Keratinocyte (primary cell): ENCODE data around the gene LYPD5. TPM values are rescaled to one million over a fixed set of nuclear protein-coding genes. Genes with fewer than 3 reads are reported as not detected.
"Not testable (repeated sequence)": the region's sequence is repeated elsewhere in the genome, so short reads cannot be mapped to it uniquely, and the experiment has no call there.

ENCODE experiments used
- DNase-seq: peaks from one replicate; pipeline ENCODE4 v3.0.0-alpha.2; 2011; ENCODE audit warnings: low read depth, missing footprints, low spot score
- FAIRE-seq: peaks from 2 replicates; lab custom pipeline; 2011; peaks lifted over from hg19 to GRCh38; lab: Jason Lieb, UNC
- H2AFZ ChIP-seq: 2 replicates; pipeline ENCODE4 v1.6.0; 2012; ENCODE audit warnings: low read length, control low read depth, inconsistent platforms; ENCODE audit not compliant: control insufficient read depth
- H3K27ac ChIP-seq: 2 replicates; pipeline ENCODE4 v1.5.1; 2011; ENCODE audit warnings: low read length; ENCODE audit not compliant: control insufficient read depth, insufficient read depth
- H3K27me3 ChIP-seq: 3 replicates; pipeline ENCODE4 v1.6.0; 2011; ENCODE audit warnings: low read length; ENCODE audit not compliant: control insufficient read depth, insufficient read depth; ENCODE audit errors: extremely low read depth
- H3K36me3 ChIP-seq, 2 experiments: 2 replicates in 1 of 2; 3 replicates in 1 of 2; pipeline ENCODE4 v1.5.1; 2011; ENCODE audit warnings: low read length in 2 of 2, mild to moderate bottlenecking in 1 of 2; ENCODE audit not compliant: control insufficient read depth in 2 of 2, insufficient read depth in 2 of 2; ENCODE audit errors: extremely low read depth in 1 of 2
- H3K4me1 ChIP-seq: 3 replicates; pipeline ENCODE4 v1.5.1; 2011; ENCODE audit warnings: low read length; ENCODE audit not compliant: control insufficient read depth, insufficient read depth; ENCODE audit errors: extremely low read depth
- H3K4me2 ChIP-seq: 3 replicates; pipeline ENCODE4 v1.6.0; 2011; ENCODE audit warnings: low read depth, low read length; ENCODE audit not compliant: control insufficient read depth, insufficient read depth; ENCODE audit errors: extremely low read depth
- H3K4me3 ChIP-seq, 3 experiments: fragments of 200-600 bp in 1 of 3; sonication (generic) in 1 of 3; 2 replicates in 2 of 3; 3 replicates in 1 of 3; pipeline ENCODE4 v1.5.1; 2011 to 2016; ENCODE audit warnings: low read length in 3 of 3, mild to moderate bottlenecking in 3 of 3, control low read depth in 2 of 3, inconsistent platforms in 1 of 3, low read depth in 1 of 3, mixed read lengths in 1 of 3, mixed run types in 1 of 3, moderate library complexity in 1 of 3; ENCODE audit not compliant: control insufficient read depth in 2 of 3, insufficient read depth in 2 of 3; ENCODE audit errors: extremely low read depth in 1 of 3
- H3K79me2 ChIP-seq: 2 replicates; pipeline ENCODE4 v1.6.0; 2012; ENCODE audit warnings: low read length; ENCODE audit not compliant: control insufficient read depth, insufficient read depth
- H3K9ac ChIP-seq: 3 replicates; pipeline ENCODE4 v1.6.0; 2011; ENCODE audit warnings: low read length; ENCODE audit not compliant: control insufficient read depth, insufficient read depth; ENCODE audit errors: extremely low read depth
- H3K9me1 ChIP-seq: 3 replicates; pipeline ENCODE4 v1.6.0; 2011; ENCODE audit warnings: low read length; ENCODE audit not compliant: control insufficient read depth, insufficient read depth; ENCODE audit errors: extremely low read depth
- H3K9me3 ChIP-seq: 2 replicates; pipeline ENCODE4 v1.5.1; 2012; ENCODE audit warnings: low read depth, low read length; ENCODE audit not compliant: control insufficient read depth
- H4K20me1 ChIP-seq: 3 replicates; pipeline ENCODE4 v1.6.0; 2011; ENCODE audit warnings: low read length; ENCODE audit not compliant: control insufficient read depth, insufficient read depth; ENCODE audit errors: extremely low read depth
- CTCF ChIP-seq, 3 experiments: IDR thresholded peaks in 1 of 3; conservative IDR thresholded peaks in 1 of 3; optimal IDR thresholded peaks in 1 of 3; 2 replicates in 2 of 3; 3 replicates in 1 of 3; pipeline versions ENCODE3 to v1.5.1; 2011; ENCODE audit warnings: low read length in 3 of 3, mild to moderate bottlenecking in 3 of 3, moderate library complexity in 2 of 3, control low read depth in 1 of 3, inconsistent platforms in 1 of 3; ENCODE audit not compliant: insufficient read depth in 2 of 3; ENCODE audit errors: extremely low read depth in 1 of 3
- EZH2 ChIP-seq: IDR thresholded peaks from one replicate; pipeline ENCODE4 v1.6.1; 2012; ENCODE audit warnings: inconsistent platforms, mild to moderate bottlenecking, low read length, moderate library complexity
- dilution Hi-C: fragments of 300-500 bp; cut with MboI; formaldehyde crosslinking; loops from one replicate; pipeline ENCODE4 v1.7.0; 2020; ENCODE audit warnings: low sequenced_read_pairs; ENCODE audit not compliant: extremely low pct_ligation_motif_present
- polyA plus RNA-seq, 5 experiments: library from polyadenylated mRNA; depleted of rRNA in 3 of 5; stranded (reverse) in 3 of 5; stranded (forward) in 1 of 5; unstranded in 1 of 5; fragments of >200 nt; gene quantifications; 1 replicate in 1 of 5; 2 replicates in 3 of 5; 3 replicates in 1 of 5; pipeline versions ENCODE4 v1.2.1 to v1.2.3, GENCODE V29; 2011 to 2012; ENCODE audit warnings: missing spikeins in 2 of 5, low read depth in 1 of 5, low replicate concordance in 1 of 5

Gene LYPD5
- polyA plus RNA-seq, 1 donor (not counting 4 experiments of a cell fraction or from before 2014, with no cell fraction given): 4.2 TPM

- no peak overlapping the region for H3K9ac ChIP-seq
- H3K9me1 ChIP-seq: no peaks in the 10 kb centered on the region
- no peak for TF ChIP-seq EZH2
- no peak for TF ChIP-seq CTCF (optimal IDR thresholded peaks at IDR 0.05 in 1 of 3, IDR thresholded peaks at IDR 0.05 in 1 of 3, conservative IDR thresholded peaks at IDR 0.05 in 1 of 3; ENCODE audit: extremely low read depth in 1 of 3, insufficient read depth in 2 of 3, low read length in 3 of 3)
- no peak overlapping the region for H3K4me2 ChIP-seq
- DNase-seq (no peak), FAIRE-seq (peak; percentile 36)
- no peaks in the 10 kb centered on the region for H3K4me1 ChIP-seq
- H4K20me1 ChIP-seq: no peaks in the 10 kb centered on the region
- H3K27ac ChIP-seq: no peak overlapping the region
- dilution Hi-C loops: no loop called here
- H3K27me3 ChIP-seq: no peaks in the 10 kb centered on the region
- no peaks in the 10 kb centered on the region for H3K79me2 ChIP-seq
- H3K4me3 ChIP-seq: no peak overlapping the region
- H3K9me3 ChIP-seq: peaks cover 37% of the 10 kb centered on the region
- H2AFZ ChIP-seq: no peak overlapping the region
- peaks cover 26 to 49% of the 10 kb centered on the region in 2 experiments for H3K36me3 ChIP-seq
These were observed 36.9 kb upstream of the LYPD5 start for GRCh38 chr19:43839139-43839538.

GRCh38 chr19:43826787-43827754, 24.8 kb upstream of the LYPD5 start, which contains the start of gene ZNF283:
TSS of gene ZNF283 (plus strand) at chr19:43827321. CDS start at chr19:43833505, 6,184 bp downstream.
- H3K79me2 ChIP-seq: peaks cover 6% of the 10 kb centered on the region
- H3K4me1 ChIP-seq: peaks cover 3% of the 10 kb centered on the region
- peaks cover 2 to 12% of the 10 kb centered on the region in 2 experiments for H3K36me3 ChIP-seq
- dilution Hi-C loops: no loop called here
- H3K4me2 ChIP-seq: peak within 1 kb of the TSS; percentile 95
- peak within 1 kb of the TSS; percentile 55 for H3K27ac ChIP-seq
- TF ChIP-seq EZH2 (no peak), CTCF (optimal IDR thresholded peaks at IDR 0.05 in 1 of 3, IDR thresholded peaks at IDR 0.05 in 1 of 3, conservative IDR thresholded peaks at IDR 0.05 in 1 of 3; ENCODE audit: extremely low read depth in 1 of 3, insufficient read depth in 2 of 3, low read length in 3 of 3) (no peak)
- no peaks in the 10 kb centered on the region for H3K27me3 ChIP-seq
- H3K4me3 ChIP-seq: peak within 1 kb of the TSS; percentile 68 to 80 (median 72)
- H3K9ac ChIP-seq: peak within 1 kb of the TSS; percentile 77
- no peaks in the 10 kb centered on the region for H3K9me1 ChIP-seq
- no peaks in the 10 kb centered on the region for H3K9me3 ChIP-seq
- peak within 1 kb of the TSS; percentile 93 for H2AFZ ChIP-seq
- H4K20me1 ChIP-seq: no peaks in the 10 kb centered on the region
- peak; percentile 59 for DNase-seq
- FAIRE-seq: peak; percentile 62

- H3K4me2 ChIP-seq, H3K4me3 ChIP-seq, H3K79me2 ChIP-seq, H3K36me3 ChIP-seq, dilution Hi-C loops, H3K9ac ChIP-seq, H3K27ac ChIP-seq, DNase-seq, H4K20me1 ChIP-seq, FAIRE-seq, H3K9me1 ChIP-seq, H3K9me3 ChIP-seq, H3K27me3 ChIP-seq, H2AFZ ChIP-seq: not testable (repeated sequence)
- H3K4me1 ChIP-seq: peaks cover 11% of the 10 kb centered on the region
These were observed 22.3 kb upstream of the LYPD5 start for GRCh38 chr19:43824572-43824971.
